Lower leg skin (tissue), 3 donors: Measurements from ENCODE around the gene SMAD6.

Source experiments
- POLR2A ChIP-seq, 2 donors: fragments of 450-650 bp; IDR thresholded peaks; one replicate each; pipeline ENCODE4 v1.6.1; 2016 to 2017; ENCODE audit warnings: antibody characterized with exemption in 2 of 2, mild to moderate bottlenecking in 1 of 2, moderate library complexity in 1 of 2
- TF ChIP-seq, protein P1 (sequence below), 3 donors: fragments of 450-650 bp; IDR thresholded peaks; one replicate each; pipeline ENCODE4 v1.5.1; 2016; ENCODE audit warnings: antibody characterized with exemption in 3 of 3, mild to moderate bottlenecking in 3 of 3, moderate library complexity in 2 of 3

DNA sequence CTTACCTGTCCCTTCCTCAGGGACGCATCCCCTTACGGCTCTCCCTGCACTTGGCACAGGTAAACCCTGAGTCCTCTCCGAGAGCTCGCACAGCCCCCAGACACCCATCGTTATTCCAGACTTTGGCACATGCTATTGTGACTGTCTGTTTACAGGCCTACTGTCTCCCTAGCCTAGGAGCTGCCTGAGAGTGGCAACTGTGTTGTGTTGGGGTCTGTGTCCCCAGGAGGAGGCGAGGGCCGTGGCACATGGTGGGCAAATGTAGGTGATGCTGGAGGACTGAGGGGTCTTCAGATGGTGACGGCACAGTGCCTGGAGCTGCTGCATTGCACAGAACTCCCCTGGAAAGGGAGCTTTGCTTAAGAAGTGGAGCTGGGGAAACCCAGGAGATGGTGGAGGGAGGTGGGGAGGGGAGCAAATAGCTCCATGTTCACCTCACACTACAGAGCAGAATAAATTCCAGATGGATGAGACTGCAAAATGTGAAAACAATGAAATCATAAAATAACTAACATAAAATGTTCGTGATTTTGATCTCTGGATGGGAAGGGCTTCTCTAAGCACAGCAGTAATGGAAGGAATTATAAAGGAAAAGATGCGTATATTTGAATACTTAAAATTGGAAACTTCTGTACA lies 96.5 kb downstream of the SMAD6 start:
- TF ChIP-seq, protein P1, sequence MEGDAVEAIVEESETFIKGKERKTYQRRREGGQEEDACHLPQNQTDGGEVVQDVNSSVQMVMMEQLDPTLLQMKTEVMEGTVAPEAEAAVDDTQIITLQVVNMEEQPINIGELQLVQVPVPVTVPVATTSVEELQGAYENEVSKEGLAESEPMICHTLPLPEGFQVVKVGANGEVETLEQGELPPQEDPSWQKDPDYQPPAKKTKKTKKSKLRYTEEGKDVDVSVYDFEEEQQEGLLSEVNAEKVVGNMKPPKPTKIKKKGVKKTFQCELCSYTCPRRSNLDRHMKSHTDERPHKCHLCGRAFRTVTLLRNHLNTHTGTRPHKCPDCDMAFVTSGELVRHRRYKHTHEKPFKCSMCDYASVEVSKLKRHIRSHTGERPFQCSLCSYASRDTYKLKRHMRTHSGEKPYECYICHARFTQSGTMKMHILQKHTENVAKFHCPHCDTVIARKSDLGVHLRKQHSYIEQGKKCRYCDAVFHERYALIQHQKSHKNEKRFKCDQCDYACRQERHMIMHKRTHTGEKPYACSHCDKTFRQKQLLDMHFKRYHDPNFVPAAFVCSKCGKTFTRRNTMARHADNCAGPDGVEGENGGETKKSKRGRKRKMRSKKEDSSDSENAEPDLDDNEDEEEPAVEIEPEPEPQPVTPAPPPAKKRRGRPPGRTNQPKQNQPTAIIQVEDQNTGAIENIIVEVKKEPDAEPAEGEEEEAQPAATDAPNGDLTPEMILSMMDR (IDR thresholded peaks at IDR 0.05), result no peak
- no peak for TF ChIP-seq POLR2A (IDR thresholded peaks at IDR 0.05)
